Smooth muscle cell (in vitro differentiated cells): ENCODE measurements around the gene PLPP6. TPM values are rescaled to one million over a fixed set of nuclear protein-coding genes. Genes with fewer than 3 reads are reported as not detected.

Source experiments
- DNase-seq: peaks from one replicate; lab custom pipeline; 2025; ENCODE audit not compliant: unreplicated experiment; lab: John Stamatoyannopoulos, UW
- H2AFZ ChIP-seq: fragments of 200-600 bp; sonication (generic); 2 replicates; pipeline ENCODE4 v1.6.0; 2016; ENCODE audit warnings: antibody characterized with exemption, low read depth, mild to moderate bottlenecking
- H3F3A ChIP-seq: fragments of 200-600 bp; sonication (generic); 2 replicates; pipeline ENCODE4 v1.6.0; 2017; ENCODE audit warnings: antibody characterized with exemption, low read depth
- H3K27ac ChIP-seq: fragments of 200-600 bp; sonication (generic); 2 replicates; pipeline ENCODE4 v1.5.1; 2016; ENCODE audit warnings: low read depth, mild to moderate bottlenecking
- H3K27me3 ChIP-seq: fragments of 200-600 bp; sonication (generic); 2 replicates; pipeline ENCODE4 v1.6.1; 2016; ENCODE audit warnings: low read depth, mild to moderate bottlenecking
- H3K36me3 ChIP-seq: fragments of 200-600 bp; sonication (generic); 2 replicates; pipeline ENCODE4 v1.5.1; 2016; ENCODE audit warnings: low read depth
- H3K4me1 ChIP-seq: fragments of 200-600 bp; sonication (generic); 2 replicates; pipeline ENCODE4 v1.5.1; 2016; ENCODE audit warnings: low read depth
- H3K4me2 ChIP-seq: fragments of 200-600 bp; sonication (generic); 2 replicates; pipeline ENCODE4 v1.6.0; 2016; ENCODE audit warnings: mild to moderate bottlenecking
- H3K4me3 ChIP-seq: fragments of 200-600 bp; sonication (generic); 2 replicates; pipeline ENCODE4 v1.5.1; 2016; ENCODE audit warnings: mild to moderate bottlenecking
- H3K79me2 ChIP-seq: fragments of 200-600 bp; sonication (generic); 2 replicates; pipeline ENCODE4 v1.6.0; 2016; ENCODE audit warnings: low read depth, mild to moderate bottlenecking
- H3K9ac ChIP-seq: fragments of 200-600 bp; sonication (generic); 2 replicates; pipeline ENCODE4 v1.6.0; 2016; ENCODE audit warnings: low read depth
- H3K9me3 ChIP-seq: fragments of 200-600 bp; sonication (generic); replicated peaks from 2 replicates; pipeline ENCODE4 v1.5.1; 2016; ENCODE audit warnings: low read depth
- H4K20me1 ChIP-seq: fragments of 200-600 bp; sonication (generic); 2 replicates; pipeline ENCODE4 v1.6.0; 2016; ENCODE audit warnings: low read depth
- CTCF ChIP-seq: fragments of 200-600 bp; sonication (generic); IDR thresholded peaks from 2 replicates; pipeline ENCODE4 v1.5.1; 2017; ENCODE audit warnings: borderline replicate concordance, mild to moderate bottlenecking, antibody characterized with exemption; ENCODE audit not compliant: insufficient read depth, poor library complexity, severe bottlenecking
- WGBS: methylation state at CpG from one replicate; pipeline ENCODE4 v1.1.7; 2016; ENCODE audit warnings: low lambda C conversion rate; 5-methylcytosine and 5-hydroxymethylcytosine counted together
- polyA plus RNA-seq: library from polyadenylated mRNA; unstranded; fragments of >200 nt; fragmentation: Nextera tagmentation; extraction: Ambion mirVana; gene quantifications from 2 replicates; pipeline ENCODE4 v1.2.1, GENCODE V29; 2016
- total RNA-seq: library from RNA; depleted of rRNA; stranded (reverse); fragments of >200 nt; gene quantifications from 2 replicates; pipeline ENCODE4 v1.2.3, GENCODE V29; 2014

The PLPP6 gene
- total and polyA plus RNA-seq, 2 experiments from 2014 or later: 2.6 to 6.2 TPM

- H2AFZ ChIP-seq: peak overlapping the region; percentile 84
- WGBS: 4% methylated on average over 10 of the region's 10 CpGs
- TF ChIP-seq CTCF: no peak
- no peaks in the 10 kb centered on the region for H3K9me3 ChIP-seq
- H3K36me3 ChIP-seq: no peaks in the 10 kb centered on the region
- peak overlapping the region; percentile 96 for H3K27ac ChIP-seq
- peaks cover 3% of the 10 kb centered on the region for H3F3A ChIP-seq
- H3K4me3 ChIP-seq: peak overlapping the region; percentile 86
- no peak for DNase-seq
- peak overlapping the region; percentile 85 for H3K9ac ChIP-seq
- H3K79me2 ChIP-seq: peaks cover 29% of the 10 kb centered on the region
- H4K20me1 ChIP-seq: peaks cover 15% of the 10 kb centered on the region
- peaks cover 14% of the 10 kb centered on the region for H3K4me1 ChIP-seq
- H3K4me2 ChIP-seq: peak overlapping the region; percentile 95
- H3K27me3 ChIP-seq: no peaks in the 10 kb centered on the region
Observed at GRCh38 chr9:4680173-4680525, 18.1 kb downstream of the PLPP6 start.

- Histone ChIP-seq H3K27ac (peak overlapping the region; percentile 96), H2AFZ (no peak overlapping the region), H3K27me3 (no peaks in the 10 kb centered on the region), H3K4me2 (peak overlapping the region; percentile 95), H3K9ac (peak overlapping the region; percentile 85), H3K4me3 (peak overlapping the region; percentile 86), H3K79me2 (peaks cover 29% of the 10 kb centered on the region), H3K36me3 (no peaks in the 10 kb centered on the region), H3K9me3 (no peaks in the 10 kb centered on the region), H4K20me1 (peaks cover 15% of the 10 kb centered on the region), H3K4me1 (peaks cover 14% of the 10 kb centered on the region), H3F3A (peaks cover 3% of the 10 kb centered on the region)
- no peak for TF ChIP-seq CTCF
- DNase-seq: no peak
- 70% methylated on average over 2 of the region's 2 CpGs for WGBS
Observed at GRCh38 chr9:4680750-4681149, 18.7 kb downstream of the PLPP6 start.

GRCh38 chr9:4684820-4685219 is 22.7 kb downstream of the PLPP6 start:
- 47% methylated on average over 4 of the region's 4 CpGs for WGBS
- DNase-seq: no peak
- Histone ChIP-seq H3K27ac (peak overlapping the region; percentile 28), H3K36me3 (no peaks in the 10 kb centered on the region), H3K79me2 (peaks cover 45% of the 10 kb centered on the region), H3K4me1 (peaks cover 11% of the 10 kb centered on the region), H3K27me3 (no peaks in the 10 kb centered on the region), H2AFZ (no peak overlapping the region), H3K9me3 (no peaks in the 10 kb centered on the region), H3K9ac (no peak overlapping the region), H3F3A (peaks cover 3% of the 10 kb centered on the region), H3K4me3 (no peak overlapping the region), H4K20me1 (peaks cover 22% of the 10 kb centered on the region), H3K4me2 (no peak overlapping the region)
- no peak for TF ChIP-seq CTCF

GRCh38 chr9:4686112-4686511 is 24.0 kb downstream of the PLPP6 start:
- peaks cover 7% of the 10 kb centered on the region for H3K4me1 ChIP-seq
- H3F3A ChIP-seq: peaks cover 3% of the 10 kb centered on the region
- 31% methylated on average over 4 of the region's 4 CpGs for WGBS
- H3K4me2 ChIP-seq: no peak overlapping the region
- H3K4me3 ChIP-seq: no peak overlapping the region
- no peak for TF ChIP-seq CTCF
- H3K9ac ChIP-seq: no peak overlapping the region
- H3K27ac ChIP-seq: peak overlapping the region; percentile 28
- no peaks in the 10 kb centered on the region for H3K27me3 ChIP-seq
- peaks cover 32% of the 10 kb centered on the region for H3K79me2 ChIP-seq
- H3K9me3 ChIP-seq: no peaks in the 10 kb centered on the region
- no peak for DNase-seq
- H4K20me1 ChIP-seq: peaks cover 26% of the 10 kb centered on the region
- no peak overlapping the region for H2AFZ ChIP-seq
- H3K36me3 ChIP-seq: no peaks in the 10 kb centered on the region
